ENCODE results near the gene INPP4A. TPM values are rescaled to one million over a fixed set of nuclear protein-coding genes. Genes with fewer than 3 reads are reported as not detected.
A peak's percentile ranks its signal among the peaks of the same experiment; 100 is the strongest.

Gene INPP4A
- total RNA-seq, 2 experiments from 2014 or later = 147 to 159 TPM

DNA sequence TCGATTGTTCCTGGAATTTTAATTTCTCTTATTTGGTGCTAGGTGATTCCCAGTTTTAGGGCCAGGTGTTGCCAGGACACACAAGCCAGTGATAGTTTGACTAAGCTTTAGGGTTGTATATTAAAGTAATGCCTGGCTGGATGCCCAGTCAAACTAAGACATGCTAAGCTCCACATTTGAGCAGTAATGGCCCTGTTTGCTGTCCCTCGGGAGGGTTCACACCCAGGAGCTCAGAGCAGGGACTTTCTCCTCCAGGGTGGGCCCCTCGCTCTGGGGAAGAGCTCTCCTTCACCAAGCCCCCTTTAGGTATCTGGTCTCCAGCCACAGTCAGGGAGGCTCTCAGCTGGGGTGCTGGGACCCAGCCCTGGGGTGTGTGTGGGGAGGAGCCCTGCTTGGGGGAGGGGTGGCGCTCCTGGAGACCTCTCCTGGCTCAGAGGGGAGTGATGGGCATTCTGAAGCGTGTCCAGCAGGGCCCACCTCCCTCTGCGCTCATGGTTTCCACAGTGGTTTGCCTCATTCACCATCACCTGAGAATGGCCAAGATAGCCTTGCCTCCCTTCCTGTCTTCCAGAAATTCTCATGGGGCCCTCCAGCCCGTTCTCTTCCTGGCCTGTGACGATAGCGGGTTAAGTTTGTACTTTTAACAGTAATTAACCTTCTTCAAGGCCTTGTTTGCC is 31.7 kb downstream of the INPP4A start:
- POLR2A ChIA-PET = interaction anchor here (1.9 to 13.6 kb wide), 2 partner anchors 12 to 24 kb away, joined by 3 to 171 read pairs; no protein-coding TSS in a partner anchor
- ATAC-seq (ENCODE audit: low read depth) = no peak
- no peaks in the 10 kb centered on the region for H3K9me3 Mint-ChIP-seq
- H3K36me3 Mint-ChIP-seq = peaks cover 14% of the 10 kb centered on the region
- H3K27ac Mint-ChIP-seq = peak overlapping the region; percentile 76
- no peak for DNase-seq
- no peak overlapping the region for H3K4me3 Mint-ChIP-seq
- H3K4me1 Mint-ChIP-seq = peaks cover 89% of the 10 kb centered on the region
- no peaks in the 10 kb centered on the region for H3K27me3 Mint-ChIP-seq

DNA sequence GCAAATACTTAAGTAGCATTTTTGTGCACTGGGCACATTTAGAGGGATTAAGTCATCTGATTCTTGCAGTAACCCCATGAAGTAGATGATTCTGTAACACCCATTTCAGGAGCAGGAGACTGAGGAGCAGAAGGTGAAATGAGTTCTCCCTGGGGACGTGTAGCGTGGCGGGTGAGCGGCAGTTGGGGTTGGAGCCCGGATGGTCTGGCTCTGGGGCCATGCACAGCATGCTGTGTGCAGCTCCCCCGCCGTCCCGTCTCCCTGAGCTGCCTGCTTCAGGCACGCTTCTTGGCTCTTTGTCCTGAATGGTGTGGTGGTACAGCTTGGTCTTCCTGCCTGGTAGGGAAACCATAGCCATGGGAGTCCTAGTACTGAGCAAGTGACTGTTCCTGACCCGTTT is 32.4 kb downstream of the INPP4A start:
- Mint-ChIP-seq H3K27me3 (no peaks in the 10 kb centered on the region), H3K9me3 (no peaks in the 10 kb centered on the region), H3K36me3 (peaks cover 14% of the 10 kb centered on the region), H3K27ac (peak overlapping the region; percentile 76), H3K4me1 (peaks cover 88% of the 10 kb centered on the region), H3K4me3 (no peak overlapping the region)
- no peak for ATAC-seq (ENCODE audit: low read depth)
- POLR2A ChIA-PET = interaction anchor here (13.6 kb wide), 1 partner anchor 13 kb away, joined by 171 read pairs; no protein-coding TSS in a partner anchor
- no peak for DNase-seq

DNA sequence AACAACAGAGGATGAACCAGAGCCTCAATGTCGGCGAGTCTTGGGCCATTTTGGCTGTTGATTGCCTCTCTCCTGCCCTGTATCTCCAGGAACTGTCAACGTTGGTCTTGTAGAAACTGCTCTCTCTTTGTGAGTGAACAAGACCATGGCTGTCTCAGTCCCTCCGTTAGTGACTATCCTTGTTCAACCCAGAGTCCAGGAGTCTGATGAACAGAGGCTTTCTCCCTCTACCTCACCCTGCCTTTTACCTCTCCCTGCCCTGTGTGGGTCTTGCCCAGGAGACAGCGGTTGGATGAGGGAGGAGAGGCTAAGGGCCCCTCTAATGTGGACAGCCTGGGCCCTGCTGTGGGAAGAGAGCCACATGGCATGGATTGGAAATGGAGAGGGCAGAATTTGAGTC is 32.8 kb downstream of the INPP4A start:
- Mint-ChIP-seq H3K27ac (peak overlapping the region; percentile 95), H3K4me3 (peak overlapping the region; percentile 74), H3K36me3 (peaks cover 13% of the 10 kb centered on the region), H3K4me1 (peaks cover 88% of the 10 kb centered on the region), H3K27me3 (no peaks in the 10 kb centered on the region), H3K9me3 (no peaks in the 10 kb centered on the region)
- ATAC-seq (ENCODE audit: low read depth) = no peak
- POLR2A ChIA-PET = interaction anchor here (1.0 to 13.6 kb wide), 2 partner anchors 13 to 20 kb away, joined by 3 to 171 read pairs; no protein-coding TSS in a partner anchor
- no peak for DNase-seq

DNA sequence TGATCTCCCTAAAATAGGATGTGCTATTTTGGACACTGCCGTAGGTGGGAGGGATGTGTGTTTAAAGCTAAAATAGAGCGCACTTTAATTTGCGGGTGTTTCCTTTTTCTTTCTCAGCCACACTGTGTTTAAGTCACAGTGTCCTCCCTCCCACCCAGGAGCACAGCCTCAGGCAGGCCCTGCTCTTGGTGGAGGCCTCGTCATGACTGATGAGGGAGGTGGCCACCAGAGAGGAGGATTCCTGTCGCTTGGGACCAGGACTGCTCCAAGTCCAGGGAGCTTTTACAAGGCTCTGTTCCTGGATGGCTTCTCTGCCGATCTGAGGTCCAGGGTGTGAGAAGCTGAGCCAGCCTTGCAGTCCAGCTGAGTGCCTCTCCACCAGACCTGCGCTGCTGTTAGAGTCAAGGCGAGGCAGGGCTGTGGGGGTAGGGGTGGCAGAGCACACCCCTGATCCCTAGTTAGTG is 33.5 kb downstream of the INPP4A start:
- peak; percentile 22 for DNase-seq
- peak overlapping the region; percentile 74 for H3K4me3 Mint-ChIP-seq
- peaks cover 14% of the 10 kb centered on the region for H3K36me3 Mint-ChIP-seq
- peaks cover 86% of the 10 kb centered on the region for H3K4me1 Mint-ChIP-seq
- H3K9me3 Mint-ChIP-seq = no peaks in the 10 kb centered on the region
- H3K27ac Mint-ChIP-seq = peak overlapping the region; percentile 95
- ATAC-seq (ENCODE audit: low read depth) = no peak
- no peaks in the 10 kb centered on the region for H3K27me3 Mint-ChIP-seq
- POLR2A ChIA-PET = interaction anchor here (0.9 to 13.6 kb wide), 5 partner anchors 10 to 31 kb away, joined by 3 to 171 read pairs (median 3); no protein-coding TSS in a partner anchor

DNA sequence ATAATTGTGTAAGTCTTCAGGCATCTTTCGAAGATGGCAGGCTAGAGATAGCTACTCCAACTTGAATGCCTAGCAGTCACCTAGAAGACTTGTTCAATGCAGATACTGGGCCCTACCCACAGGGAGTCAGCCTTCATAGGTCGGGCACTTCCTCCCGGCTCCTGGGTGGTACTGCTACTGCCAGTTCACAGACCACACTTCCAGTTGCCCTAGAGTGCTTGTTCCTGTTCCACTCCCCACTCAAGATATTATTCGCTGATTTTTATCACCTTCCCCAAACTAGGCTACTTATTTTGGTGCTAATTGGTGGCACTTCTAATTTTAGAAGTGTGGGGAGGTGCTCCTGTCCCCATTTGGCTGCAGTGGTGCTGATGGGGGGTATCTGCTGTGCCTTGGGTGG is 34.2 kb downstream of the INPP4A start:
- Mint-ChIP-seq H3K36me3 (peaks cover 13% of the 10 kb centered on the region), H3K9me3 (no peaks in the 10 kb centered on the region), H3K27me3 (no peaks in the 10 kb centered on the region), H3K4me3 (peak overlapping the region; percentile 74), H3K4me1 (peaks cover 86% of the 10 kb centered on the region), H3K27ac (peak overlapping the region; percentile 95)
- DNase-seq (no peak), ATAC-seq (ENCODE audit: low read depth) (no peak)
- POLR2A ChIA-PET = interaction anchor here (0.7 to 13.6 kb wide), 7 partner anchors 9 to 32 kb away, joined by 3 to 171 read pairs (median 7); no protein-coding TSS in a partner anchor

DNA sequence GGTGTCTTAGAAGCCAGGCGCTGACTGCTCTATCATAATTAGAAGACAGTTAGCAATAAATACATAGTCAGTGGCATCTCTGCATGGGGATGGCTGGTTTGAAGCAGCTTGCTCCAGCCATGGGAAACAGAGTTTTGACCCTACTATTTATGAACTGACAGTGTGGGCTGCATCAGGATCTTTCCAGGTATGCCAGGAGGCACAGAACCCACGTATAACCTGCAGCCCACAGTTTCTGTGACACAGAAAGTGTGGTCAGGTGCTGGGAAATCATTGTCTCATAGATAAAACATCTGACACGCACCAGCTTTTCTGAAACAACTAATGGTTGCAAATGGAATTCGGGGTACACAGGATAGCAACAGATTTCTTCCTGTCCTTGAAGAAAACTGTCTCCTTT is 34.7 kb downstream of the INPP4A start:
- peaks cover 16% of the 10 kb centered on the region for H3K36me3 Mint-ChIP-seq
- ATAC-seq (ENCODE audit: low read depth) = peak; percentile 7

DNA sequence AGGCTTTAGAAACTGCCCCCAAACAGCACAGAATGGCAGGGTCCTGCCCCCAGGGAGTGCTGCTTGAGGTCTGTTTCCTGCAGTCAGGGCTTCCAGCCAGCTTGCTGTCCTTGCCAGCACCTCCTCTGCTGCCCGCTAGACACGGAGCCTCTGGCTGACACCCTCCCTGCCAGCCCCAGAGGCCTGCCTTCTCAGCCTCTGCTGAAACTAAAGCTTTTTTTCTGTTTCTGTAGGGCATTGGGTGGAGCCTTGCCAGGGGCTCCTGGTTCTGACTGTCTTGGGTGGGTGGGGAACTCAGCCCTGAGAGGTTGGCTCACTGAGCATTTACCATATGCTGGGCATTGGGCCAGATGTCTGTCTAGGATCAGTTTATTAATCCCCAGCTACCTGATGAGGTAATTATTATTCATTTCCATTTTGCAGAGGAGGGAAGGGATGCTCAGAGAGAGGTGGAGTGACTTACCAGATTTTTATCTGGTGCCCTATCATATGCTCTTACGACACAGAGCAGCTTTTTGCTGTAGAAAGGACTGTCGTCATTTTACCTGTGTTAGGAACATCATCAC is 35.4 kb downstream of the INPP4A start:
- peaks cover 88% of the 10 kb centered on the region for H3K4me1 Mint-ChIP-seq
- DNase-seq (no peak), ATAC-seq (ENCODE audit: low read depth) (peak; percentile 50)
- no peaks in the 10 kb centered on the region for H3K9me3 Mint-ChIP-seq
- H3K4me3 Mint-ChIP-seq = peak overlapping the region; percentile 74
- peaks cover 14% of the 10 kb centered on the region for H3K36me3 Mint-ChIP-seq
- no peaks in the 10 kb centered on the region for H3K27me3 Mint-ChIP-seq
- POLR2A ChIA-PET = interaction anchor here (1.0 to 13.6 kb wide), 7 partner anchors 9 to 70 kb away, joined by 3 to 171 read pairs (median 7); no protein-coding TSS in a partner anchor
- H3K27ac Mint-ChIP-seq = peak overlapping the region; percentile 95

More for the DNA sequence above, 34.7 kb downstream of the INPP4A start:
- peaks cover 86% of the 10 kb centered on the region for H3K4me1 Mint-ChIP-seq
- POLR2A ChIA-PET = interaction anchor here (0.7 to 13.6 kb wide), 8 partner anchors 9 to 35 kb away, joined by 3 to 171 read pairs (median 6); no protein-coding TSS in a partner anchor
- peak; percentile 31 for DNase-seq
- no peaks in the 10 kb centered on the region for H3K27me3 Mint-ChIP-seq
- peak overlapping the region; percentile 95 for H3K27ac Mint-ChIP-seq
- H3K4me3 Mint-ChIP-seq = peak overlapping the region; percentile 74
- no peaks in the 10 kb centered on the region for H3K9me3 Mint-ChIP-seq

DNA sequence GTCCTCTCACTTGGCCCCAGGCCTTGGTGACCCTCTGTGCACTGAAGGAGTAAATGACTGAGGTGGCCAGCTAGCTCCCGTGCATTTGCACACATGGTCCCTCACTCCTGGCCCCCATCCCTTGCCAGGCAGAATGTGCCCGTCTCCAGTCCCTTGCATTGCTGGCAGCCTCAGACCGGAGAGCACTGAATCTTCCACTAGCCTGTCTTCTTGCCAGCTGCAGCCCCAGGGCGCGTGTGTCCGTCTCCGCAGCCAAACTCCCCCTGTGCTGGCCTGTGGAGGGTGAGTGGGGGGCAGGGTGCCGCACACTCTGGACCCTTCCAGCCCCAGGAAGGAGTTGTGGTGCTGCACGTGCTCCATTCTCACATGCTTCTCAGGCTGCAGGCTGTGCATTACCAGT is 35.9 kb downstream of the INPP4A start:
- no peak for DNase-seq
- POLR2A ChIA-PET = interaction anchor here (1.0 to 13.6 kb wide), 4 partner anchors 10 to 69 kb away, joined by 3 to 171 read pairs (median 16); no protein-coding TSS in a partner anchor
- peaks cover 87% of the 10 kb centered on the region for H3K4me1 Mint-ChIP-seq
- no peaks in the 10 kb centered on the region for H3K27me3 Mint-ChIP-seq
- H3K36me3 Mint-ChIP-seq = peaks cover 17% of the 10 kb centered on the region
- ATAC-seq (ENCODE audit: low read depth) = no peak
- H3K9me3 Mint-ChIP-seq = no peaks in the 10 kb centered on the region
- H3K4me3 Mint-ChIP-seq = peak overlapping the region; percentile 74
- H3K27ac Mint-ChIP-seq = peak overlapping the region; percentile 95

DNA sequence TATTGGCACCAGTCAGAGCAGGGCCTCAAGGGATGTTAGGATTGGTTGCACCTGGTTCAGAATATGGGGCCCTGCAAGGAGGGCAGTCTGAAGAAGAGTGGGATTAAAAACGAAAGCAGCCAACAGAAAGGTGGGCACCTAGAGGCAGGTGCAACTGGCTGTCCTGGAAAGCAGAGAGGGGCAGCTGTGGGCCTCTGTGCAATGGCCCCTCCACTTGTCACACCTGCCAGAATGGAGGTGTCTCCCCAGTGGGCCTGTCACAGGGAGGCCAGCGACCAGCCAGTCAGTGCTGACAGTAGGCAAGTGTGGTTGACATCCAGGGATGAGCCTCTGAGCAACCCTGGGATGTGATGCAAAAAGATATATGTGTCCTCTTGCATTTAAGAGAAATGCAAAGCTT is 37.7 kb downstream of the INPP4A start:
- Mint-ChIP-seq H3K27me3 (no peaks in the 10 kb centered on the region), H3K27ac (peak overlapping the region; percentile 87), H3K36me3 (peaks cover 17% of the 10 kb centered on the region), H3K9me3 (no peaks in the 10 kb centered on the region), H3K4me3 (peak overlapping the region; percentile 59), H3K4me1 (peaks cover 90% of the 10 kb centered on the region)
- DNase-seq (no peak), ATAC-seq (ENCODE audit: low read depth) (no peak)
- POLR2A ChIA-PET = interaction anchor here (0.6 to 13.6 kb wide), 6 partner anchors 10 to 36 kb away, joined by 4 to 171 read pairs (median 6); no protein-coding TSS in a partner anchor

DNA sequence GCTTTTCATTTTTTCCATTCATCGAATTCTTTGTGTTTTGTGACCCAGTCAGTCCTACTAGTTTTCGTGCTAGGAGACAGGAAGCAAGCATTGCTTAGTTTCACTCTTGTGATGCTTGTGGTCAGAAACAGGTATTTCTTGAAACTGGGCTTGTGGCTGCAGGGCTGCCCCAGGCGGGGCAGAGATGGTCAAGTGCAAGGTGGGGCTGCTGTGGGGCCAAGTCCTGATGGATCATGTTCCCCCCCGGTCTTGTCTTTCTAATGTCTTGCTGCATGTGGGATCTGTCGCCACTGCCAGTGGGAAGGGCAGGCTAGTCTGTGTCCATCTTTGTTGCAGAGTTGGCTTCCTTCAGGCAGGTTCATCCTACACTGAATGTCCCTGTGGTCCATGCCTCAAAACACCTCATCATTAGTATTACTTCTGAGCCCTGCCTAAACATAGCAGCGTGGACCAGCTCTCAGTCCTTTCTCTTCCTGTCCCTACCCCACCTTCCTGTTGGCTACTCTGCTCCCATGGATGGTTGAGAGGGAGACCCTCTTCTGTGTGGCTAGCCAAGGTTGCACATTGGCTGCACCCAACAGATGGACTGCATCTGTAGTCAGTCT is 38.7 kb downstream of the INPP4A start:
- Mint-ChIP-seq H3K27me3 (no peaks in the 10 kb centered on the region), H3K9me3 (no peaks in the 10 kb centered on the region), H3K27ac (peak overlapping the region; percentile 84), H3K4me1 (peaks cover 90% of the 10 kb centered on the region), H3K4me3 (peak overlapping the region; percentile 81), H3K36me3 (peaks cover 14% of the 10 kb centered on the region)
- ATAC-seq (ENCODE audit: low read depth) (peak; percentile 36), DNase-seq (peak; percentile 61)
- POLR2A ChIA-PET = interaction anchor here (1.0 to 13.6 kb wide), 4 partner anchors 10 to 36 kb away, joined by 4 to 171 read pairs (median 5); no protein-coding TSS in a partner anchor

DNA sequence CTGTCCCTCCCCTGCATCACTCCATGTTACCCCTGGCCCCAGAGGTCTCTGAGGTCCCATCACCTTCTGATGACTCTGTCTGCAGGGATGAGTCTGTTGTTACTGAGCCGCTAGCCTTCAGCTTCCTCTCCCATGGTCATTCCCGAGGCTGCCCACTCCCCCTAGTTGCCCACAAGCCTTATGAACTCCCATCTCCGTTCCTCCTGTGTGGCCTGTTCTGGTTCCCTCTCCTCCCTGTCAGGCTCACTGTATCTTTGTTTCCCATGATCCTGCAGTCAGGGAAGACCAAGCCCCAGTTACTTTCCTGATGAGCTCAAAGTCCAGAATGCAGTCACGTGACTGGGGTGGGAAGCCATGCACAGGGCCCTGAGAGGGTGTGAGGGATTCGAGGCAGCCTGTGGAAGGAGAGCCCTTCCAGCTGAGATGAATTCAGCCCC is 39.5 kb downstream of the INPP4A start:
- peak overlapping the region; percentile 81 for H3K4me3 Mint-ChIP-seq
- H3K27me3 Mint-ChIP-seq = no peaks in the 10 kb centered on the region
- H3K4me1 Mint-ChIP-seq = peaks cover 90% of the 10 kb centered on the region
- peak overlapping the region; percentile 84 for H3K27ac Mint-ChIP-seq
- H3K36me3 Mint-ChIP-seq = peaks cover 16% of the 10 kb centered on the region
- H3K9me3 Mint-ChIP-seq = no peaks in the 10 kb centered on the region
- POLR2A ChIA-PET = interaction anchor here (1.0 to 13.6 kb wide), 3 partner anchors 10 to 37 kb away, joined by 4 to 171 read pairs (median 6); no protein-coding TSS in a partner anchor
- ATAC-seq (ENCODE audit: low read depth) (no peak), DNase-seq (no peak)

DNA sequence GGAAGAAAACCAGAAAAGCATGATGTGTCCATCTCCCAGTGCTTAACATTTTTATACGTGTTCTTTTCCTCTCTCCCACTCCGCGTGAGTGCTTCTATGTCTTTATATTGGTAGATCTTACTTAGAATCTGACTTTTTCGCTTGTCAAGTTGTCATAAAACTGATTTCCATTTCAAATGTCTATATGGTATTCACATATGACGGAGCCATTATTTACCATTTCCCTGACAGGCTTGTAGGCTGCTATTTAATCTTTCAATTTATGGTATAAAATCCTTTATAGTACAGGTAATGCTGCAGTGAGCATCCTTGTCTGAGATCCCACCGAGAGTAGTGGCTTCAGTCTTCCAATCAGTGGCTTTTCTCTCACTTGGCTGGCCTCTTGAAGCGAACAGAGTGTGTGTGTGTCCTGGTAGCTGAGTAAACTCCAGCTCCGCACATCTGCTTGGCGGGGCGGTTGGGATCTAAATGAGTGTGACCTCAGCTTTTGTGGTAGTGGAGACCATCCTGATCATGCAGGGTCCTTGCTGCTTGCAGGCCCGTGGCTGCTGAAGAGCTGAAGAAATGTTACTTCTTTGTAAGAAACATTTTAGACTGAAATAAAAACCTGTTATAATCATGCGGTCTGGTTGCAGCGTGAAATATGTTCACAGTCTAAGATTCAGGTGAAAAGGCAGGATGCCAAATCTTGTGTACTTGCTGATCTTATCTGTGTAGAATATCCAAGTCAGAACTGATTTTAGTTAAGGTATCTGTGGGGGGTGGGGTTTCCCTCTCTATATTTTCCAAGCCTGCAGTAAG is 40.2 kb downstream of the INPP4A start:
- DNase-seq (no peak), ATAC-seq (ENCODE audit: low read depth) (no peak)
- Mint-ChIP-seq H3K27ac (peak overlapping the region; percentile 84), H3K27me3 (no peaks in the 10 kb centered on the region), H3K9me3 (no peaks in the 10 kb centered on the region), H3K4me1 (peaks cover 88% of the 10 kb centered on the region), H3K4me3 (peak overlapping the region; percentile 81), H3K36me3 (peaks cover 16% of the 10 kb centered on the region)
- POLR2A ChIA-PET = interaction anchor here (1.7 to 13.6 kb wide), 2 partner anchors 11 to 21 kb away, joined by 6 to 171 read pairs; no protein-coding TSS in a partner anchor
